Suprapubic skin (tissue), 4 donors: ENCODE measurements around the gene MID2. TPM values are rescaled to one million over a fixed set of nuclear protein-coding genes. Genes with fewer than 3 reads are reported as not detected.

ENCODE experiments used
- DNase-seq, 2 donors: peaks; one replicate each; pipeline ENCODE4 v3.0.0-alpha.2; 2019; ENCODE audit warnings: low spot score in 2 of 2
- H3K27ac ChIP-seq: fragments of 200-600 bp; sonication (generic); one replicate; pipeline ENCODE4 v1.5.1; 2019
- H3K27me3 ChIP-seq: fragments of 200-600 bp; sonication (generic); one replicate; pipeline ENCODE4 v1.5.1; 2019
- H3K36me3 ChIP-seq: fragments of 200-600 bp; sonication (generic); one replicate; pipeline ENCODE4 v1.5.1; 2019
- H3K4me1 ChIP-seq: fragments of 200-600 bp; sonication (generic); one replicate; pipeline ENCODE4 v1.5.1; 2019
- H3K4me3 ChIP-seq: fragments of 200-600 bp; sonication (generic); one replicate; pipeline ENCODE4 v1.5.1; 2019; ENCODE audit warnings: mild to moderate bottlenecking
- H3K9me3 ChIP-seq: fragments of 200-600 bp; sonication (generic); one replicate; pipeline ENCODE4 v1.5.1; 2019
- EP300 ChIP-seq: sonication (generic); formaldehyde crosslinking; IDR thresholded peaks from one replicate; pipeline ENCODE4 v1.6.1; 2017; ENCODE audit warnings: antibody characterized with exemption
- POLR2A ChIP-seq, 2 donors: fragments of 450-650 bp; IDR thresholded peaks; one replicate each; pipeline ENCODE4 v1.6.1; 2017; ENCODE audit warnings: antibody characterized with exemption in 2 of 2, mild to moderate bottlenecking in 2 of 2, moderate library complexity in 2 of 2
- POLR2AphosphoS5 ChIP-seq, 3 donors: sonication (generic); formaldehyde crosslinking; IDR thresholded peaks; one replicate each; pipeline ENCODE4 v1.6.1; 2017; ENCODE audit warnings: antibody characterized with exemption in 3 of 3
- WGBS: methylation state at CpG from one replicate; pipeline ENCODE4 v1.1.5; 2018; 5-methylcytosine and 5-hydroxymethylcytosine counted together
- total RNA-seq, 4 donors: library from RNA; depleted of rRNA; stranded (reverse); fragments of >200 nt; gene quantifications; one replicate each; pipeline ENCODE4 v1.1.0, GENCODE V29; 2016
- TF ChIP-seq, protein P1 (sequence below), 2 donors: fragments of 200-600 bp in 1 of 2; fragments of 450-650 bp in 1 of 2; sonication (generic) in 1 of 2; IDR thresholded peaks; one replicate each; pipeline ENCODE4 v1.5.1; 2016 to 2019; ENCODE audit warnings: antibody characterized with exemption in 2 of 2, mild to moderate bottlenecking in 1 of 2, moderate library complexity in 1 of 2

The MID2 gene
- total RNA-seq, 4 donors from 2014 or later = 31.8 to 50.9 (median 36.1) TPM

DNA sequence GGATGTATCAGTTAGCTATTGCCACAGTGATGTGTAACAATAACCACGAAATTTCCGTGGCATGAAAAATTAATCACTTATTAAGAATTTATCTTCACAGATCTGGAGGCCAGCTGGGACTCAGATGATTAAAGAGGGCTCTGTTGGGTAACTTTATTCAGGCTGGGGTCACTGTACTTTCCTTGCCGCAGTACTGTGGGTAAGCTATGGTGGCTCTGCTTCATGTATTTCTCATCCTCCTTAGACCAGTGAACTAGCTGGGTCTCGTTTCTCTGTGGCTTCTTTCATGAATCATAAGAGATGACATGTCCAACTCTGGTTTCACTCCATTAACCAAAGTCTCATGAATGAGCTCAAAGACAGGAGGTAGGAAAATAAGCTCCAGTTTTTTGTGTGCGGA lies 143.0 kb downstream of the MID2 start:
- TF ChIP-seq POLR2AphosphoS5 (IDR thresholded peaks at IDR 0.05) (no peak), EP300 (no peak), POLR2A (IDR thresholded peaks at IDR 0.05) (no peak)
- TF ChIP-seq, protein P1, sequence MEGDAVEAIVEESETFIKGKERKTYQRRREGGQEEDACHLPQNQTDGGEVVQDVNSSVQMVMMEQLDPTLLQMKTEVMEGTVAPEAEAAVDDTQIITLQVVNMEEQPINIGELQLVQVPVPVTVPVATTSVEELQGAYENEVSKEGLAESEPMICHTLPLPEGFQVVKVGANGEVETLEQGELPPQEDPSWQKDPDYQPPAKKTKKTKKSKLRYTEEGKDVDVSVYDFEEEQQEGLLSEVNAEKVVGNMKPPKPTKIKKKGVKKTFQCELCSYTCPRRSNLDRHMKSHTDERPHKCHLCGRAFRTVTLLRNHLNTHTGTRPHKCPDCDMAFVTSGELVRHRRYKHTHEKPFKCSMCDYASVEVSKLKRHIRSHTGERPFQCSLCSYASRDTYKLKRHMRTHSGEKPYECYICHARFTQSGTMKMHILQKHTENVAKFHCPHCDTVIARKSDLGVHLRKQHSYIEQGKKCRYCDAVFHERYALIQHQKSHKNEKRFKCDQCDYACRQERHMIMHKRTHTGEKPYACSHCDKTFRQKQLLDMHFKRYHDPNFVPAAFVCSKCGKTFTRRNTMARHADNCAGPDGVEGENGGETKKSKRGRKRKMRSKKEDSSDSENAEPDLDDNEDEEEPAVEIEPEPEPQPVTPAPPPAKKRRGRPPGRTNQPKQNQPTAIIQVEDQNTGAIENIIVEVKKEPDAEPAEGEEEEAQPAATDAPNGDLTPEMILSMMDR (IDR thresholded peaks at IDR 0.05) = no peak
- Histone ChIP-seq H3K4me3 (no peak overlapping the region), H3K27me3 (no peaks in the 10 kb centered on the region), H3K36me3 (no peaks in the 10 kb centered on the region), H3K4me1 (no peaks in the 10 kb centered on the region), H3K9me3 (no peaks in the 10 kb centered on the region), H3K27ac (no peak overlapping the region)
- WGBS = 68% methylated on average over 5 of the region's 5 CpGs
- no peak for DNase-seq

DNA sequence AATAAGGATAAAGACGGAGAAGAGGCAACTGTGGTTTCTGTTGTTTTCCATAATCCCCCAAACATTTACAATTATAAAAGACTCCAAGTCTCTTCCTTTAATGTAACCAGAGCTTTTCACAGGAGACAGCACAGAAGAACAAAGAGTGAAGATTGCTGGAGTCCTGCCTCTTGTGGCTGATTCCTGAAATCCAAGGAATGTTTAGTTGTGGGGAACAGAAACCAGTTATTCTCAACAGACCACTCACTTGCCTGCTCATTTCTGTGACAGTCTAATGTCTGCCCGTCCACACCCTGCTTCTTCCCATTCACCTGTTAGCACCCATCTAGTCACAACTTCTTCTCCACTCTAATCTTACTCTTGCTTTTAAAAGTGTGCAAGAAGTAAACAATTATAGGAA lies 144.4 kb downstream of the MID2 start:
- Histone ChIP-seq H3K27ac (no peak overlapping the region), H3K4me1 (no peaks in the 10 kb centered on the region), H3K4me3 (no peak overlapping the region), H3K36me3 (no peaks in the 10 kb centered on the region), H3K27me3 (no peaks in the 10 kb centered on the region), H3K9me3 (no peaks in the 10 kb centered on the region)
- DNase-seq = no peak
- TF ChIP-seq POLR2A (IDR thresholded peaks at IDR 0.05) (no peak), POLR2AphosphoS5 (IDR thresholded peaks at IDR 0.05) (no peak), EP300 (no peak)
- TF ChIP-seq, protein P1 (IDR thresholded peaks at IDR 0.05) = no peak
- WGBS = 59% methylated on average over 2 of the region's 2 CpGs

DNA sequence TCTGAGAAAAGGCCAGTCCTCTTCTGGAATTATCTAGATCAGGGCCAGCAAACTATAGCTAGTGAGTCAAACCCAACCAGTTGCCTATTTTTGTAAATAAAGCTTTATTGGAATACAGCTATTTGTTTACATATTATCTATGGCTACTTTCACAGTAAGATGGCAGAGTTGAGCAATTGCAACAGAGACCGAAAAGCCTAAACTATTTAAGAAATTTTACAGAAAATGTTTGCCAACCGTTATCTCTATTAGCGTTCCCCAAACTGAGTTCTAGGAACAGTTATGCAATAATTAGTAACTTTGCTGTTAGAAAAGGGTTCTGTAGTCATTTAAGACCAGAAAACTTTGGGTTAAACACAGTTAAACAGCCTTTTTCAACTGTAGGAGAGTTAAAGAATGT lies 146.0 kb downstream of the MID2 start:
- H3K4me1 ChIP-seq = no peaks in the 10 kb centered on the region
- no peak overlapping the region for H3K27ac ChIP-seq
- H3K27me3 ChIP-seq = no peaks in the 10 kb centered on the region
- WGBS = 87% methylated on average over 3 of the region's 3 CpGs
- TF ChIP-seq, protein P1 (IDR thresholded peaks at IDR 0.05) = no peak
- H3K36me3 ChIP-seq = no peaks in the 10 kb centered on the region
- H3K4me3 ChIP-seq = no peak overlapping the region
- H3K9me3 ChIP-seq = no peaks in the 10 kb centered on the region
- no peak for DNase-seq

Other genes with a start within 250 kb of the MID2 start
- 10 to 100 TPM in 3 of 4 donors, 1 to 10 TPM in 1; 8.2 to 17.5 (median 14.5) TPM for gene PRPS1, start 197.4 kb upstream of the MID2 start, total RNA-seq
- gene TSC22D3, start 50.1 kb upstream of the MID2 start, total RNA-seq = 1,000 to 10,000 TPM in 1 of 4 donors, 100 to 1,000 TPM in 3; 487 to 1,035 (median 681) TPM
- gene NCBP2L, start 48.1 kb upstream of the MID2 start, total RNA-seq = not detected
- gene TEX13B, start 156.5 kb downstream of the MID2 start, total RNA-seq = not detected
- under 1 TPM in 2 of 4 donors, not detected in 2; 0.34 to 0.55 TPM for gene VSIG1, start 219.2 kb downstream of the MID2 start, total RNA-seq